HUES6 (cell line): Measurements from ENCODE around the gene TMEM19.
"Not testable (repeated sequence)": the region's sequence is repeated elsewhere in the genome, so short reads cannot be mapped to it uniquely, and the experiment has no call there.

Experiments
- H3K27ac ChIP-seq: 2 replicates; pipeline ENCODE4 v1.7.0; 2013; ENCODE audit warnings: low read depth, mild to moderate bottlenecking, low read length, inconsistent platforms
- H3K27me3 ChIP-seq: 2 replicates; pipeline ENCODE4 v1.6.1; 2013; ENCODE audit warnings: low read length; ENCODE audit not compliant: control insufficient read depth, insufficient read depth
- H3K36me3 ChIP-seq: 2 replicates; pipeline ENCODE4 v1.6.1; 2013; ENCODE audit warnings: low read length; ENCODE audit not compliant: control insufficient read depth, insufficient read depth
- H3K4me1 ChIP-seq: 2 replicates; pipeline ENCODE4 v1.6.1; 2013; ENCODE audit warnings: low read length; ENCODE audit not compliant: control insufficient read depth, insufficient read depth
- H3K4me3 ChIP-seq: 2 replicates; pipeline ENCODE4 v1.5.1; 2013; ENCODE audit warnings: low read depth, low read length
- H3K9ac ChIP-seq: one replicate; pipeline ENCODE4 v1.6.1; 2013; ENCODE audit warnings: mild to moderate bottlenecking, low read length
- H3K9me3 ChIP-seq: 2 replicates; pipeline ENCODE4 v1.6.1; 2013; ENCODE audit warnings: low read depth, low read length; ENCODE audit not compliant: control insufficient read depth, insufficient read depth

Gene TMEM19

GRCh38 chr12:71691504-71692129 lies 5.7 kb downstream of the TMEM19 start:
- H3K4me3 ChIP-seq: no peak overlapping the region

DNA sequence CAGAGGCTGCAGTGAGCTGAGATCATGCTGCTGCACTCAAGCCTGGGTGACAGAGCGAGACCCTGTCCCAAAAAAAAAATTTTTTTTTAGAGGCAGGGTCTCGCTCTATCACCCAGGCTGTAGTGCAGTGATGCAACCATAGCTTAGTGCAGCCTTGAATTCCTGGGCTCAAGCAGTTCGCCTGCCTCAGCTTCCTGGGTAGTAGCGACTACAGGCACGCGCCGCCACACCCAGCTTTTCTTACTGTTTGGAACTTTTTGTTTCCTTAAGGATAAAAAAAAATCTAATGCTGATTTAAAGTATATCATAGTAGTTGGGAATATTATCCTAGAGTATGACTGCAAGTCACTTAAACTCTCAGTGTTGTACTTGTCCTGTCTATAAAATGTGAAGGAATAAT lies 7.2 kb downstream of the TMEM19 start:
- no peaks in the 10 kb centered on the region for H3K27me3 ChIP-seq
- peaks cover 4% of the 10 kb centered on the region for H3K4me1 ChIP-seq
- H3K27ac ChIP-seq: no peak overlapping the region
- H3K36me3 ChIP-seq: peaks cover 11% of the 10 kb centered on the region
- no peaks in the 10 kb centered on the region for H3K9me3 ChIP-seq
- no peak overlapping the region for H3K4me3 ChIP-seq
- H3K9ac ChIP-seq: no peak overlapping the region

More at GRCh38 chr12:71691504-71692129, 5.7 kb downstream of the TMEM19 start:
- Histone ChIP-seq H3K9ac (no peak overlapping the region), H3K27me3 (no peaks in the 10 kb centered on the region), H3K36me3 (no peaks in the 10 kb centered on the region), H3K27ac (no peak overlapping the region), H3K9me3 (no peaks in the 10 kb centered on the region), H3K4me1 (peaks cover 4% of the 10 kb centered on the region)

DNA sequence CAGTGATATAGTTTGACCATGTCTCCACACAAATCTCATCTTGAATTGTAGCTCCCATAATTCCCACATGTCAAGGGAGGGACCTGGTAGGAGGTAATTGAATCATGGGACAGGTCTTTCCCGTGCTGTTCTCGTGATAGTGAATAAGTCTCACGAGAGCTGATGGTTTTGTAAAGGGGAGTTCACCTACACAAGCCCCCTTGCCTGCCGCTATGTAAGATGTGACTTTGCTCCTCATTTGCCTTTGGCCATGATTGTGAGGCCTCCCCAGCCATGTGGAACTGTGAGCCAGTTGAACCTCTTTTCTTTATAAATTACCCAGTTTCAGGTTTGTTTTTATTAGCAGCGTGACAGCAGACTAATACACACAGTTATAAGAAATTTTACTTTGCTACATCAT lies 7.8 kb downstream of the TMEM19 start:
- H3K9ac ChIP-seq, H3K4me1 ChIP-seq, H3K27ac ChIP-seq, H3K9me3 ChIP-seq, H3K4me3 ChIP-seq, H3K27me3 ChIP-seq: not testable (repeated sequence)
- H3K36me3 ChIP-seq: peaks cover 15% of the 10 kb centered on the region

DNA sequence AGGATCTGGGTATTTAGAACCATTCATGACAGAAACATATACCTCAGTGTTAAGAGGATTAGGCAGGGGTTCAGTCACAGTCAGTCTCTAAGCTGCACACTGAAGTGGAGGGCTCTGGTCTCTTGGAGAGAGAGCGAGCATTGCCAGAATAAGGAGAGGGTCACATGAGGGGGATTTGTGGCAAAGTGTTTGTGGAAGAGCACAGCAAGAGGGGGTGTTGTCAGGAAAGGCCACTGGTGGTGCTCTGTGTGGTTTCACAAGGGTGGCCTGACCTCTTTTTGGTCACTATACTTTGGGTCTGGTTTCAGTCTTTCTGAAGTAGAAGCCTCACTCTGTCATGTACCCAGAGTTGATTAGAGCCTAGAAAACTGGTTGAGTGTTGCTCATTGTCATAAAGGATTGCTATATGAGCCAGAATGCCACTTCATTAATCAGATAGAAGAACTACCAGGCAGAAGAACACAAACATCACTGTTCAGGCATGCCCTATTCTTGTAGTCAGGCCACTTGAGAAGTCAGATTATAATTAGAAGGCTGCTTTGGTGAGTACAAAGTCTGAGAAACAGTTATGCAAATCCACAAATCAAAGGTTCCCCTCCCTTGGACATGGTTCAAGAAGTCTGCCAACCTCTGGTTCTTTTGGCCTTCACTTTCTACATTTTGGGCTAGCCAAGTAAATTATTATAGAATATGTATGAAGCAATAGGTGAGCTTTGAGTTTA lies 8.4 kb downstream of the TMEM19 start:
- H3K9me3 ChIP-seq: no peaks in the 10 kb centered on the region
- H3K36me3 ChIP-seq: peaks cover 21% of the 10 kb centered on the region
- peaks cover 4% of the 10 kb centered on the region for H3K4me1 ChIP-seq
- no peak overlapping the region for H3K27ac ChIP-seq
- H3K4me3 ChIP-seq: no peak overlapping the region
- H3K27me3 ChIP-seq: no peaks in the 10 kb centered on the region
- no peak overlapping the region for H3K9ac ChIP-seq

- H3K9me3 ChIP-seq: no peaks in the 10 kb centered on the region
- no peak overlapping the region for H3K9ac ChIP-seq
- H3K27ac ChIP-seq: no peak overlapping the region
- H3K27me3 ChIP-seq: no peaks in the 10 kb centered on the region
- H3K36me3 ChIP-seq: peaks cover 31% of the 10 kb centered on the region
- peaks cover 4% of the 10 kb centered on the region for H3K4me1 ChIP-seq
- H3K4me3 ChIP-seq: no peak overlapping the region
Observed at GRCh38 chr12:71695782-71696181, 9.9 kb downstream of the TMEM19 start.

GRCh38 chr12:71702181-71702580 lies 16.3 kb downstream of the TMEM19 start:
- not testable (repeated sequence) for H3K4me1 ChIP-seq, H3K27me3 ChIP-seq, H3K4me3 ChIP-seq, H3K9me3 ChIP-seq, H3K27ac ChIP-seq, H3K9ac ChIP-seq
- H3K36me3 ChIP-seq: peaks cover 33% of the 10 kb centered on the region

GRCh38 chr12:71702590-71702989 lies 16.7 kb downstream of the TMEM19 start:
- Histone ChIP-seq H3K27ac (no peak overlapping the region), H3K27me3 (no peaks in the 10 kb centered on the region), H3K9me3 (no peaks in the 10 kb centered on the region), H3K36me3 (peaks cover 28% of the 10 kb centered on the region), H3K9ac (no peak overlapping the region), H3K4me1 (no peaks in the 10 kb centered on the region), H3K4me3 (no peak overlapping the region)

- Histone ChIP-seq H3K36me3 (peaks cover 26% of the 10 kb centered on the region), H3K27me3 (no peaks in the 10 kb centered on the region), H3K9ac (no peak overlapping the region), H3K4me3 (no peak overlapping the region), H3K4me1 (peaks cover 2% of the 10 kb centered on the region; the same call in 1 of the 2 replicates), H3K9me3 (no peaks in the 10 kb centered on the region), H3K27ac (no peak overlapping the region)
Observed at GRCh38 chr12:71703206-71703605, 17.3 kb downstream of the TMEM19 start.

- no peak overlapping the region for H3K9ac ChIP-seq
- no peaks in the 10 kb centered on the region for H3K27me3 ChIP-seq
- H3K4me1 ChIP-seq: peaks cover 15% of the 10 kb centered on the region
- peaks cover 12% of the 10 kb centered on the region for H3K36me3 ChIP-seq
- no peaks in the 10 kb centered on the region for H3K9me3 ChIP-seq
- H3K4me3 ChIP-seq: no peak overlapping the region
- H3K27ac ChIP-seq: no peak overlapping the region
Observed at GRCh38 chr12:71704920-71705319, 19.0 kb downstream of the TMEM19 start.

- Histone ChIP-seq H3K9ac (no peak overlapping the region), H3K4me1 (peaks cover 20% of the 10 kb centered on the region), H3K27me3 (no peaks in the 10 kb centered on the region), H3K27ac (no peak overlapping the region), H3K9me3 (peaks cover 5% of the 10 kb centered on the region; the same call in 1 of the 2 replicates), H3K36me3 (no peaks in the 10 kb centered on the region), H3K4me3 (no peak overlapping the region)
Observed at GRCh38 chr12:71708658-71709057, 22.8 kb downstream of the TMEM19 start.

DNA sequence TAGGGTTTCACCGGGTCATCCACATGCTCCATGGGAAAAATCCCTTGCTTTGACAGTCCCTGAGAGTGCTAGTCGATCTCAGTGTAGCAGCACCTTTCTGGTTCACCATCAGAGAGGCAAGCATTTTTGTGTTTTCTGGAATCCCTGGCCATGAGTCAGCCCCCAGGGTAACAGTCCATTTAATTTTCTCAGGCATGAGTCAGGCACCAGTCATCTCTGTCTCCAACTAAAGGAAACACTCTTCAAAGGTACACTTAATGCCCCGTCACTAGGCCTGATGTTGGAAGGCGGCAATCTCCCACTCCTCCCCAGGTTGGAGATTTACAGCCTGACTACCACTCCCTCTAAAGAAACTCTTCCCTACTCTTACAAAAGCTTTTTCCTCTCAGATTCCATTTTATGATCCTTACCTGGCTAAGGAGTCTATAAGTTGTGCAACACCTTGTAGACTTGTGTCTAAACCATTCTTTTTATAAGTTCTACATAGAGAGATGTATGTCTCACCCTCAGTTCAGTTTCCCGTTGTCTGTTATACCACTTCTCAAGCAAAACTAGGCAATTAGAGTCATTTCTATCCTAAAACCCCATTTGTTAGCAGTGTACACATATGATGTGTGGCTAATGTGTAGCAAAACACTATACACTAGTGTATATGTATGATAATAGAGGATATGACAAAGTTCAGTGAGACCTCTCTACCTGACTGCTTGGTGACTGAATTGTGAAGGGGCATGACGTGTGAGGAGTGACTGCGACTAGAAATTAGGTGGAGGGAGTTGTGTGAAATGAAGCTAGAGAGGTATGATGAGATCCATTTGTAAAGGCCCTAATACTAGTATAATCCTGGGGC lies 24.6 kb downstream of the TMEM19 start:
- H3K27ac ChIP-seq: no peak overlapping the region; the same call in 1 of the 2 replicates
- H3K36me3 ChIP-seq: no peaks in the 10 kb centered on the region

More for the DNA sequence above, 24.6 kb downstream of the TMEM19 start:
- Histone ChIP-seq H3K4me3 (no peak overlapping the region), H3K9me3 (peaks cover 16% of the 10 kb centered on the region), H3K27me3 (no peaks in the 10 kb centered on the region), H3K4me1 (peaks cover 20% of the 10 kb centered on the region), H3K9ac (no peak overlapping the region)
